A549 (cell line): ENCODE measurements around the gene TMEM101. TPM values are rescaled to one million over a fixed set of nuclear protein-coding genes. Genes with fewer than 3 reads are reported as not detected.

Source experiments
- ATAC-seq, 2 experiments: fragments of 200-7000 bp in 1 of 2; fragments of >200 bp in 1 of 2; cut with Nextera tagmentation in 1 of 2; cut with Tn5 transposase in 1 of 2; 3 replicates each; pipeline versions ENCODE4 v1.8.0 to v1.9.1; 2018 to 2020; ENCODE audit warnings: mild to moderate bottlenecking in 1 of 2, moderate library complexity in 1 of 2
- CTCF ChIA-PET: fragments of 300-600 bp; sonication (Branson Sonifier 250); formaldehyde crosslinking; extraction: SDS; loops from one replicate; lab custom pipeline; 2021; ENCODE audit warnings: antibody characterized with exemption, inconsistent platforms; lab: Yijun Ruan, JAX
- POLR2A ChIA-PET: fragments of 350-600 bp; formaldehyde crosslinking; extraction: SDS; loops from one replicate; lab custom pipeline; 2021; ENCODE audit warnings: antibody characterized with exemption, inconsistent platforms; lab: Yijun Ruan, JAX
- DNase-seq, 2 experiments: peaks; one replicate each; pipeline versions ENCODE4 v3.0.0 to v3.0.0-alpha.2; 2011 to 2016; ENCODE audit warnings: low read depth in 1 of 2, low spot score in 1 of 2
- FAIRE-seq: peaks from 2 replicates; lab custom pipeline; 2011; peaks lifted over from hg19 to GRCh38; lab: Jason Lieb, UNC
- H3K27ac ChIP-seq, 2 experiments: fragments of >200 bp; sonication (Bioruptor Twin); formaldehyde crosslinking; 3 replicates each; pipeline ENCODE4 v1.5.1; 2016 to 2017
- H3K4me1 ChIP-seq: fragments of >200 bp; sonication (Bioruptor Twin); formaldehyde crosslinking; 3 replicates; pipeline ENCODE4 v1.6.1; 2016
- H3K4me2 ChIP-seq: fragments of >200 bp; sonication (Bioruptor Twin); formaldehyde crosslinking; 3 replicates; pipeline ENCODE4 v1.6.1; 2016
- H3K4me3 ChIP-seq: fragments of >200 bp; sonication (Bioruptor Twin); formaldehyde crosslinking; 3 replicates; pipeline ENCODE4 v1.5.1; 2016
- H3K9me3 ChIP-seq: fragments of >200 bp; sonication (Bioruptor Twin); formaldehyde crosslinking; 3 replicates; pipeline ENCODE4 v1.6.1; 2016
- BCL3 ChIP-seq: fragments of >200 bp; sonication (Bioruptor Twin); formaldehyde crosslinking; IDR thresholded peaks from 3 replicates; pipeline ENCODE4 v1.6.1; 2016
- CBX8 ChIP-seq: fragments of 200-600 bp; sonication (generic); IDR thresholded peaks from 2 replicates; pipeline ENCODE4 v1.6.1; 2016
- CHD4 ChIP-seq: fragments of 200-600 bp; sonication (generic); IDR thresholded peaks from 2 replicates; pipeline ENCODE4 v1.6.1; 2016; ENCODE audit warnings: antibody characterized with exemption, mild to moderate bottlenecking, borderline replicate concordance
- HOXB13 ChIP-seq: fragments of 250-450 bp; sonication (Bioruptor Pico); IDR thresholded peaks from 2 replicates; pipeline ENCODE4 v1.5.0; 2020; ENCODE audit warnings: low read depth, mild to moderate bottlenecking, moderate library complexity
- JUN ChIP-seq, 2 experiments: fragments of >200 bp; sonication (Bioruptor Twin); formaldehyde crosslinking; IDR thresholded peaks; 2 replicates in 1 of 2; 3 replicates in 1 of 2; pipeline ENCODE4 v1.6.1; 2016 to 2017
- KDM1A ChIP-seq: fragments of 200-600 bp; sonication (generic); IDR thresholded peaks from 2 replicates; pipeline ENCODE4 v1.6.1; 2016; ENCODE audit warnings: low read depth, mild to moderate bottlenecking
- MAFK ChIP-seq: fragments of 450-650 bp; IDR thresholded peaks from 2 replicates; pipeline ENCODE4 v1.6.1; 2014; ENCODE audit not compliant: partially characterized antibody
- MAX ChIP-seq: IDR thresholded peaks from 2 replicates; pipeline ENCODE4 v1.6.1; 2012
- MYC ChIP-seq: IDR thresholded peaks from 2 replicates; pipeline ENCODE4 v1.6.1; 2012; ENCODE audit warnings: mild to moderate bottlenecking, inconsistent platforms, low read length, improper control_type of control experiment, borderline replicate concordance
- NFE2L2 ChIP-seq: fragments of 150-350 bp; conservative IDR thresholded peaks from 2 replicates; pipeline ENCODE4 v1.6.1; 2014; ENCODE audit warnings: low read length
- NPAS2 ChIP-seq: fragments of 250-450 bp; sonication (Bioruptor Pico); IDR thresholded peaks from 2 replicates; pipeline ENCODE4 v1.8.0; 2022; ENCODE audit warnings: mild to moderate bottlenecking, moderate library complexity, borderline replicate concordance
- PBX3 ChIP-seq: IDR thresholded peaks from 2 replicates; pipeline ENCODE4 v1.6.1; 2012
- POLR2A ChIP-seq: IDR thresholded peaks from 2 replicates; pipeline ENCODE4 v1.6.1; 2012; ENCODE audit warnings: mild to moderate bottlenecking, low read length
- POLR2AphosphoS2 ChIP-seq: conservative IDR thresholded peaks from 2 replicates; pipeline ENCODE4 v1.6.1; 2012; ENCODE audit warnings: low read length, improper control_type of control experiment, inconsistent platforms
- RFX5 ChIP-seq: fragments of 450-650 bp; IDR thresholded peaks from 2 replicates; pipeline ENCODE4 v1.7.1; 2014; ENCODE audit warnings: antibody characterized with exemption, mild to moderate bottlenecking, moderate library complexity
- SMC3 ChIP-seq: fragments of >200 bp; sonication (Bioruptor Twin); formaldehyde crosslinking; IDR thresholded peaks from 3 replicates; pipeline ENCODE4 v1.6.1; 2018; ENCODE audit warnings: inconsistent platforms
- ZNF302 ChIP-seq: fragments of 250-450 bp; sonication (Bioruptor Pico); IDR thresholded peaks from 2 replicates; pipeline ENCODE4 v1.9.0; 2021; ENCODE audit warnings: inconsistent platforms, mild to moderate bottlenecking, moderate library complexity
- WGBS: methylation state at CpG from one replicate; pipeline ENCODE4 v1.1.6; 2017; ENCODE audit errors: missing lambda C conversion rate; 5-methylcytosine and 5-hydroxymethylcytosine counted together
- polyA plus RNA-seq, 4 experiments: library from polyadenylated mRNA; depleted of rRNA in 3 of 4; stranded (reverse); fragments of >200 nt; fragmentation: RNase III in 1 of 4; extraction: RNeasy Plus Mini Kit Qiagen cat#74134 plus additional on column Dnase treatment in 1 of 4; gene quantifications; 2 replicates in 3 of 4; 3 replicates in 1 of 4; pipeline ENCODE4 v1.2.3, GENCODE V29; 2011 to 2017
- TF ChIP-seq, protein P1 (sequence below): fragments of >200 bp; sonication (Bioruptor Twin); formaldehyde crosslinking; IDR thresholded peaks from 2 replicates; pipeline ENCODE4 v1.6.1; 2016
- TF ChIP-seq, protein P2 (sequence below): fragments of 450-650 bp; IDR thresholded peaks from 2 replicates; pipeline ENCODE4 v1.6.1; 2014; ENCODE audit warnings: antibody characterized with exemption

The TMEM101 gene
- polyA plus RNA-seq, 2 of the 4 experiments (the other 2 are of a cell fraction): 32.2 to 38.2 TPM

GRCh38 chr17:44002141-44002848, 12.5 kb downstream of the TMEM101 start:
- POLR2A ChIA-PET: no interaction called here
- TF ChIP-seq HOXB13 (no peak), KDM1A (peak; percentile 88; the same call in 1 of the 2 replicates)
- TF ChIP-seq, all 56 proteins: peak for 1
- CTCF ChIA-PET: interaction anchor here (0.8 to 24.9 kb wide), 12 partner anchors 7 to 161 kb away, joined by 3 to 657 read pairs (median 4); partner anchors contain the start of genes PPY, PYY and TMEM101
- H3K27ac ChIP-seq: peak overlapping the region in 1 of 2 experiments; percentile 45; a peak in 3 of 6 replicates
- FAIRE-seq (no peak), ATAC-seq (no peak), DNase-seq (peak in 1 of 2 experiments; percentile 36)
- H3K9me3 ChIP-seq: no peaks in the 10 kb centered on the region
- H3K4me3 ChIP-seq: no peak overlapping the region
- WGBS: 77% methylated on average over 9 of the region's 9 CpGs
- H3K4me1 ChIP-seq: peaks cover 11% of the 10 kb centered on the region
- no peak overlapping the region; the same call in 2 of the 3 replicates for H3K4me2 ChIP-seq

DNA sequence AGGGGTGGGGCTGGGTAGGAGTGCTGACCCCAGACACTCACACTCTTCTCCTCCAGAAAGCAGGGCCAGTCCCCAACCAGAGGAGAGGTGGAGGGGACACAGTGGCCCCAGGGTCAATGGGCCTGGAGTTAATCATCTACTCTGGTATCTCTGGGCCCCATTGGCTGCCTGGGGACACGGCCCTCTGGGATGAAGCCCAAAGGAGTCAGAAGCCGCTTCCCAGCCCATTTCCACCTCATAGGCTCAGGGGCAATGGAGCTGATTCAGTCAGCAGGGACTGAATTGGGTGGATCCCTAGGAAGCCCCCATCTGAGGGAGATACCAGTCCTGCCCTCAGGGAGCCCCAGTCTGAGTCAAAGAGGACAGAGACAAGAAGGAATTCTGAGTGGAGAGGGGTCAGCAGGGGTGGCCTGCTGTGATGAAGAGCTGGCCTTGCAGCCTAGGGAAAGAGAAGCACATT, 13.3 kb downstream of the TMEM101 start:
- FAIRE-seq (no peak), ATAC-seq (no peak), DNase-seq (no peak)
- Histone ChIP-seq H3K4me1 (peaks cover 10% of the 10 kb centered on the region; the same call in 2 of the 3 replicates), H3K4me2 (no peak overlapping the region), H3K27ac (peak overlapping the region; percentile 11 to 45; a peak in 2 of 6 replicates), H3K9me3 (no peaks in the 10 kb centered on the region), H3K4me3 (no peak overlapping the region)
- ChIA-PET CTCF (interaction anchor here (0.7 to 24.9 kb wide), 6 partner anchors 15 to 123 kb away, joined by 3 to 657 read pairs (median 5); partner anchors contain the start of genes PPY and PYY), POLR2A (no interaction called here)
- no peak for TF ChIP-seq KDM1A
- no peak for TF ChIP-seq ZNF302 (CRISPR knock-in tag)
- TF ChIP-seq BCL3: no peak
- no peak for TF ChIP-seq MYC
- TF ChIP-seq JUN (IDR thresholded peaks at IDR 0.05): no peak
- no peak for TF ChIP-seq RFX5
- WGBS: 94% methylated on average over 2 of the region's 2 CpGs

GRCh38 chr17:44000871-44001460, 13.8 kb downstream of the TMEM101 start:
- ATAC-seq (no peak), FAIRE-seq (no peak), DNase-seq (no peak)
- CTCF ChIA-PET: interaction anchor here (0.5 to 24.9 kb wide), 7 partner anchors 15 to 154 kb away, joined by 3 to 657 read pairs (median 5); partner anchors contain the start of genes CD300LG, PPY and PYY
- TF ChIP-seq NPAS2 (no peak), POLR2AphosphoS2 (no peak), RFX5 (no peak), NFE2L2 (no peak), MAFK (no peak), POLR2A (no peak), JUN (IDR thresholded peaks at IDR 0.05) (no peak)
- no peak overlapping the region for H3K27ac ChIP-seq
- WGBS: 65% methylated on average over 5 of the region's 6 CpGs
- no peaks in the 10 kb centered on the region for H3K9me3 ChIP-seq
- no peak overlapping the region for H3K4me2 ChIP-seq
- peaks cover 7% of the 10 kb centered on the region; the same call in 1 of the 3 replicates for H3K4me1 ChIP-seq
- no peak overlapping the region for H3K4me3 ChIP-seq
- POLR2A ChIA-PET: no interaction called here

- POLR2A ChIA-PET: no interaction called here
- Histone ChIP-seq H3K27ac (no peak overlapping the region), H3K4me3 (no peak overlapping the region), H3K4me1 (peaks cover 7% of the 10 kb centered on the region; the same call in 1 of the 3 replicates), H3K4me2 (no peak overlapping the region), H3K9me3 (no peaks in the 10 kb centered on the region)
- DNase-seq: no peak
- CTCF ChIA-PET: interaction anchor here (0.5 to 24.9 kb wide), 7 partner anchors 9 to 154 kb away, joined by 3 to 657 read pairs (median 4); partner anchors contain the start of genes CD300LG, PPY and PYY
- no peak for FAIRE-seq
- TF ChIP-seq, protein P1, sequence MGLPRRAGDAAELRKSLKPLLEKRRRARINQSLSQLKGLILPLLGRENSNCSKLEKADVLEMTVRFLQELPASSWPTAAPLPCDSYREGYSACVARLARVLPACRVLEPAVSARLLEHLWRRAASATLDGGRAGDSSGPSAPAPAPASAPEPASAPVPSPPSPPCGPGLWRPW: no peak
- TF ChIP-seq CBX8 (no peak), PBX3 (no peak), SMC3 (no peak), JUN (IDR thresholded peaks at IDR 0.05) (no peak), MAX (no peak), NFE2L2 (no peak), RFX5 (no peak), CHD4 (no peak), MAFK (no peak)
- TF ChIP-seq, protein P2, sequence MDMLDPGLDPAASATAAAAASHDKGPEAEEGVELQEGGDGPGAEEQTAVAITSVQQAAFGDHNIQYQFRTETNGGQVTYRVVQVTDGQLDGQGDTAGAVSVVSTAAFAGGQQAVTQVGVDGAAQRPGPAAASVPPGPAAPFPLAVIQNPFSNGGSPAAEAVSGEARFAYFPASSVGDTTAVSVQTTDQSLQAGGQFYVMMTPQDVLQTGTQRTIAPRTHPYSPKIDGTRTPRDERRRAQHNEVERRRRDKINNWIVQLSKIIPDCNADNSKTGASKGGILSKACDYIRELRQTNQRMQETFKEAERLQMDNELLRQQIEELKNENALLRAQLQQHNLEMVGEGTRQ: no peak
- peak in 1 of 2 experiments; percentile 7; a peak in 1 of 6 replicates for ATAC-seq
- whole genome bisulfite sequencing: 83% methylated on average over 12 of the region's 12 CpGs
Observed at GRCh38 chr17:44000141-44000860, 14.5 kb downstream of the TMEM101 start.
